CD4-positive, alpha-beta T cell (primary cell): ENCODE data around the gene DPPA4. TPM values are rescaled to one million over a fixed set of nuclear protein-coding genes. Genes with fewer than 3 reads are reported as not detected.

Experiments
- ATAC-seq: fragments of 200-7000 bp; cut with Tn5 transposase; one replicate; pipeline ENCODE4 v1.10.0; 2022; ENCODE audit warnings: mild to moderate bottlenecking; ENCODE audit not compliant: poor library complexity
- CTCF ChIA-PET: fragments of 350-600 bp; sonication (Branson Sonifier 250); formaldehyde crosslinking; loops from one replicate; lab custom pipeline; 2021; ENCODE audit warnings: antibody characterized with exemption, inconsistent platforms; lab: Charles Lee
- POLR2A ChIA-PET: fragments of 350-600 bp; sonication (Branson Sonifier 250); formaldehyde crosslinking; loops from one replicate; lab custom pipeline; 2021; ENCODE audit warnings: antibody characterized with exemption, inconsistent platforms; lab: Charles Lee
- DNase-seq, 14 experiments: peaks; one replicate each; pipeline ENCODE4 v3.0.0-alpha.2; 2013 to 2020; ENCODE audit warnings: mixed read lengths in 2 of 14
- H3K27ac ChIP-seq, 2 donors: one replicate each; pipeline versions ENCODE4 v1.5.1 to v1.7.0; 2013; ENCODE audit warnings: low read length in 2 of 2, low read depth in 1 of 2, mild to moderate bottlenecking in 1 of 2
- H3K27me3 ChIP-seq, 2 experiments: 1 replicate in 1 of 2; 2 replicates in 1 of 2; pipeline versions ENCODE4 v1.6.1 to v1.7.0; 2013; ENCODE audit warnings: low read length in 2 of 2, control low read depth in 1 of 2, mild to moderate bottlenecking in 1 of 2, moderate library complexity in 1 of 2; ENCODE audit not compliant: insufficient read depth in 2 of 2, control insufficient read depth in 1 of 2
- H3K36me3 ChIP-seq: one replicate; pipeline ENCODE4 v1.6.1; 2013; ENCODE audit warnings: low read length, control low read depth; ENCODE audit not compliant: insufficient read depth
- H3K4me1 ChIP-seq: one replicate; pipeline ENCODE4 v1.6.1; 2013; ENCODE audit warnings: low read length, control low read depth; ENCODE audit not compliant: insufficient read depth
- H3K4me3 ChIP-seq: one replicate; pipeline ENCODE4 v1.5.1; 2013; ENCODE audit warnings: mild to moderate bottlenecking, low read length, moderate library complexity
- H3K9me3 ChIP-seq, 2 experiments: 1 replicate in 1 of 2; 2 replicates in 1 of 2; pipeline versions ENCODE4 v1.6.1 to v1.7.0; 2013; ENCODE audit warnings: low read length in 2 of 2, mild to moderate bottlenecking in 2 of 2, control low read depth in 1 of 2, moderate library complexity in 1 of 2; ENCODE audit not compliant: control insufficient read depth in 1 of 2, insufficient read depth in 1 of 2
- H3K27ac Mint-ChIP-seq: one replicate; pipeline ENCODE4 v1.8.0; 2020; ENCODE audit warnings: mixed read lengths
- H3K27me3 Mint-ChIP-seq: one replicate; pipeline ENCODE4 v1.8.0; 2021; ENCODE audit warnings: mixed read lengths
- H3K36me3 Mint-ChIP-seq: one replicate; pipeline ENCODE4 v1.8.0; 2021; ENCODE audit warnings: low read depth, mixed read lengths
- H3K4me1 Mint-ChIP-seq: one replicate; pipeline ENCODE4 v1.8.0; 2021; ENCODE audit warnings: low read depth, mixed read lengths
- H3K4me3 Mint-ChIP-seq: one replicate; pipeline ENCODE4 v1.8.0; 2020; ENCODE audit warnings: mild to moderate bottlenecking, mixed read lengths
- H3K9me3 Mint-ChIP-seq: one replicate; pipeline ENCODE4 v1.8.0; 2020; ENCODE audit warnings: mixed read lengths
- CTCF ChIP-seq: fragments of 200-600 bp; IDR thresholded peaks from one replicate; pipeline ENCODE4 v1.8.0; 2022; ENCODE audit warnings: antibody characterized with exemption, mild to moderate bottlenecking
- intact Hi-C, 2 experiments: fragments of 100-400 bp; cut with DNase I in 1 of 2; cut with micrococcal nuclease in 1 of 2; formaldehyde crosslinking; loops; one replicate each; pipeline versions ENCODE4 v1.15.1 to v1.9.0; 2023 to 2025; cut with DNase I, micrococcal nuclease
- total RNA-seq, 174 experiments: library from RNA in 2 of 174; stranded (reverse) in 2 of 174; gene quantifications; one replicate each; pipeline ENCODE4 v1.2.3 and lab custom pipeline; 2021 to 2026

Gene DPPA4
- total RNA-seq, 2 experiments from 2014 or later: 2.5 to 3.6 TPM

- Histone ChIP-seq H3K27ac (no peak overlapping the region), H3K4me3 (no peak overlapping the region), H3K4me1 (no peaks in the 10 kb centered on the region), H3K27me3 (no peaks in the 10 kb centered on the region), H3K9me3 (peaks cover 0 to 4% of the 10 kb centered on the region in 2 experiments), H3K36me3 (no peaks in the 10 kb centered on the region)
- no peak for ATAC-seq
- POLR2A ChIA-PET: no interaction called here
- no peaks in the 10 kb centered on the region for H3K36me3 Mint-ChIP-seq
- H3K4me1 Mint-ChIP-seq: no peaks in the 10 kb centered on the region
- H3K27me3 Mint-ChIP-seq: no peaks in the 10 kb centered on the region
- no peak for DNase-seq
- intact Hi-C loops: no loop called here
- H3K27ac Mint-ChIP-seq: no peak overlapping the region
- CTCF ChIA-PET: no interaction called here
- H3K4me3 Mint-ChIP-seq: no peak overlapping the region
- no peaks in the 10 kb centered on the region for H3K9me3 Mint-ChIP-seq
- TF ChIP-seq CTCF: no peak
Observed at GRCh38 chr3:109372639-109373038, 35.3 kb upstream of the DPPA4 start.

GRCh38 chr3:109369510-109369909 lies 32.2 kb upstream of the DPPA4 start:
- CTCF ChIA-PET: no interaction called here
- Mint-ChIP-seq H3K27me3 (no peaks in the 10 kb centered on the region), H3K36me3 (no peaks in the 10 kb centered on the region), H3K27ac (no peak overlapping the region), H3K9me3 (no peaks in the 10 kb centered on the region), H3K4me1 (no peaks in the 10 kb centered on the region), H3K4me3 (no peak overlapping the region)
- H3K9me3 ChIP-seq: no peaks in the 10 kb centered on the region
- H3K27me3 ChIP-seq: no peaks in the 10 kb centered on the region
- no peak for TF ChIP-seq CTCF
- DNase-seq (no peak), ATAC-seq (no peak)
- no peaks in the 10 kb centered on the region for H3K36me3 ChIP-seq
- H3K4me1 ChIP-seq: no peaks in the 10 kb centered on the region
- H3K27ac ChIP-seq: no peak overlapping the region
- intact Hi-C loops: no loop called here
- no peak overlapping the region for H3K4me3 ChIP-seq
- POLR2A ChIA-PET: no interaction called here

GRCh38 chr3:109364088-109364487 lies 26.7 kb upstream of the DPPA4 start:
- Histone ChIP-seq H3K4me1 (no peaks in the 10 kb centered on the region), H3K27me3 (no peaks in the 10 kb centered on the region), H3K36me3 (no peaks in the 10 kb centered on the region), H3K9me3 (no peaks in the 10 kb centered on the region), H3K4me3 (no peak overlapping the region), H3K27ac (no peak overlapping the region)
- no peak for TF ChIP-seq CTCF
- no peaks in the 10 kb centered on the region for H3K9me3 Mint-ChIP-seq
- no peak for DNase-seq
- CTCF ChIA-PET: no interaction called here
- no peak overlapping the region for H3K4me3 Mint-ChIP-seq
- H3K27me3 Mint-ChIP-seq: no peaks in the 10 kb centered on the region
- H3K27ac Mint-ChIP-seq: no peak overlapping the region
- H3K36me3 Mint-ChIP-seq: no peaks in the 10 kb centered on the region
- intact Hi-C loops: no loop called here
- H3K4me1 Mint-ChIP-seq: no peaks in the 10 kb centered on the region
- no peak for ATAC-seq
- POLR2A ChIA-PET: no interaction called here
